ENCODE data around the gene SLC51A. TPM values are rescaled to one million over a fixed set of nuclear protein-coding genes. Genes with fewer than 3 reads are reported as not detected.

SLC51A gene
- total RNA-seq, 1 donor from 2014 or later, result not detected

- Mint-ChIP-seq H3K27ac (no peak overlapping the region), H3K4me1 (no peaks in the 10 kb centered on the region), H3K36me3 (no peaks in the 10 kb centered on the region), H3K27me3 (ENCODE audit: low read depth) (no peaks in the 10 kb centered on the region), H3K4me3 (no peak overlapping the region), H3K9me3 (peaks cover 5% of the 10 kb centered on the region)
- TF ChIP-seq CTCF (IDR thresholded peaks at IDR 0.05; ENCODE audit: unreplicated experiment), result no peak
- no peak for DNase-seq (ENCODE audit: low spot score in 2 of 2, unreplicated experiment in 2 of 2)
Observed at GRCh38 chr3:196175116-196175625, 41.2 kb upstream of the SLC51A start.

GRCh38 chr3:196175722-196176121 is 40.6 kb upstream of the SLC51A start:
- TF ChIP-seq CTCF (IDR thresholded peaks at IDR 0.05; ENCODE audit: unreplicated experiment), result no peak
- Mint-ChIP-seq H3K4me1 (no peaks in the 10 kb centered on the region), H3K9me3 (peaks cover 4% of the 10 kb centered on the region), H3K27ac (no peak overlapping the region), H3K4me3 (no peak overlapping the region), H3K27me3 (ENCODE audit: low read depth) (no peaks in the 10 kb centered on the region), H3K36me3 (no peaks in the 10 kb centered on the region)
- no peak for DNase-seq (ENCODE audit: low spot score in 2 of 2, unreplicated experiment in 2 of 2)

- TF ChIP-seq CTCF (IDR thresholded peaks at IDR 0.05; ENCODE audit: unreplicated experiment), result no peak
- H3K4me3 Mint-ChIP-seq, result no peak overlapping the region
- H3K9me3 Mint-ChIP-seq, result no peaks in the 10 kb centered on the region
- no peaks in the 10 kb centered on the region for H3K4me1 Mint-ChIP-seq
- no peaks in the 10 kb centered on the region for H3K36me3 Mint-ChIP-seq
- DNase-seq (ENCODE audit: low spot score in 2 of 2, unreplicated experiment in 2 of 2), result no peak
- H3K27me3 Mint-ChIP-seq (ENCODE audit: low read depth), result no peaks in the 10 kb centered on the region
- no peak overlapping the region for H3K27ac Mint-ChIP-seq
Observed at GRCh38 chr3:196177567-196177966, 38.8 kb upstream of the SLC51A start.

- no peak for DNase-seq (ENCODE audit: low spot score in 2 of 2, unreplicated experiment in 2 of 2)
- no peak overlapping the region for H3K27ac Mint-ChIP-seq
Observed at GRCh38 chr3:196177967-196178366, 38.4 kb upstream of the SLC51A start.

GRCh38 chr3:196178993-196179379 is 37.3 kb upstream of the SLC51A start:
- no peak overlapping the region for H3K27ac Mint-ChIP-seq
- H3K9me3 Mint-ChIP-seq, result no peaks in the 10 kb centered on the region
- no peaks in the 10 kb centered on the region for H3K4me1 Mint-ChIP-seq
- no peak for DNase-seq (ENCODE audit: low spot score in 2 of 2, unreplicated experiment in 2 of 2)
- H3K4me3 Mint-ChIP-seq, result no peak overlapping the region
- no peaks in the 10 kb centered on the region for H3K27me3 Mint-ChIP-seq (ENCODE audit: low read depth)
- no peak for TF ChIP-seq CTCF (IDR thresholded peaks at IDR 0.05; ENCODE audit: unreplicated experiment)
- no peaks in the 10 kb centered on the region for H3K36me3 Mint-ChIP-seq

More at GRCh38 chr3:196177967-196178366, 38.4 kb upstream of the SLC51A start:
- TF ChIP-seq CTCF (IDR thresholded peaks at IDR 0.05; ENCODE audit: unreplicated experiment), result no peak
- H3K4me1 Mint-ChIP-seq, result no peaks in the 10 kb centered on the region
- H3K9me3 Mint-ChIP-seq, result no peaks in the 10 kb centered on the region
- no peaks in the 10 kb centered on the region for H3K36me3 Mint-ChIP-seq
- H3K4me3 Mint-ChIP-seq, result no peak overlapping the region
- H3K27me3 Mint-ChIP-seq (ENCODE audit: low read depth), result no peaks in the 10 kb centered on the region
